ENCODE data around the gene TOX3. TPM values are rescaled to one million over a fixed set of nuclear protein-coding genes. Genes with fewer than 3 reads are reported as not detected.

Gene TOX3
- total and polyA plus RNA-seq, 2 donors (not counting 1 experiment from before 2014, with no cell fraction given), result not detected

DNA sequence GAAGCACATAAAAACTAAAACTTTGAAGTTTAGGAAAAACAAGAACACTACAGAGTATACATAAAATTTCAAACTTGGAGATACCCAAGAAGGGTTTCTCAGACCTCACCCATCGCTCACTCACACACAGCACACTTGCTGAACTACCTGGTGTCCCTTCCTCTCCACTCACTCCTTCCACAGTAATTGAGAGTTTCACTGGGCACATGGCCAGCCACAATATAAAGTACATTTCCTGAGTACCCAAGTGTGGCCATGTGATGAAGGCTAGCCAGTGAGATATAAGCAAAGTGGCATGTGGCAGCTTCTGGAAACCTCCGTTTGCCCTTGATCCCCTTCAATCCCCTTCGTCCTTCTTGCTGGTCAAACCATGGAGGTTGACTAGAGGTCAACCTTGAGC is 11.9 kb downstream of the TOX3 start:
- intact Hi-C loops (cut with micrococcal nuclease), result no loop called here
- H3K4me1 Mint-ChIP-seq, result no peaks in the 10 kb centered on the region
- CTCF ChIA-PET, result no interaction called here
- no peaks in the 10 kb centered on the region for H4K20me1 ChIP-seq (ENCODE audit: control insufficient read depth, insufficient read depth, low read length, poor library complexity, severe bottlenecking)
- no peaks in the 10 kb centered on the region for H3K4me1 ChIP-seq (ENCODE audit: control insufficient read depth in 2 of 2, insufficient read depth in 2 of 2, low read length in 2 of 2)
- H2AFZ ChIP-seq (ENCODE audit: insufficient read depth, low read depth, low read length, poor library complexity, severe bottlenecking), result no peak overlapping the region
- no peak for TF ChIP-seq CTCF (IDR thresholded peaks at IDR 0.05)
- TF ChIP-seq EZH2 (IDR thresholded peaks at IDR 0.05; ENCODE audit: borderline replicate concordance, insufficient read depth, low read depth, low read length, poor library complexity, severe bottlenecking), result no peak
- no peak overlapping the region for H3K4me2 ChIP-seq (replicated peaks; ENCODE audit: low read depth, low read length, poor library complexity, severe bottlenecking)
- peaks cover 2% of the 10 kb centered on the region for H3K9me3 Mint-ChIP-seq (ENCODE audit: insufficient read depth)
- POLR2A ChIA-PET, result no interaction called here
- no peak overlapping the region for H3K27ac Mint-ChIP-seq
- H3K27me3 ChIP-seq (replicated peaks in 1 of 4; ENCODE audit: control extremely low read depth in 1 of 4, control insufficient read depth in 3 of 4, insufficient read depth in 4 of 4, low read length in 3 of 4), result no peaks in the 10 kb centered on the region
- H3K27me3 Mint-ChIP-seq, result no peaks in the 10 kb centered on the region
- no peak overlapping the region for H3K9ac ChIP-seq (ENCODE audit: low read length)
- no peak for ATAC-seq (ENCODE audit: low read depth)
- H3K36me3 ChIP-seq (replicated peaks in 1 of 2; ENCODE audit: control extremely low read depth in 1 of 2, control insufficient read depth in 1 of 2, extremely low read depth in 1 of 2, insufficient read depth in 2 of 2, low read length in 1 of 2), result no peaks in the 10 kb centered on the region
- no peaks in the 10 kb centered on the region for H3K9me3 ChIP-seq (ENCODE audit: control extremely low read depth in 1 of 3, control insufficient read depth in 2 of 3, insufficient read depth in 1 of 3, low read length in 2 of 3)
- no peak overlapping the region for H3K4me3 ChIP-seq (ENCODE audit: control extremely low read depth in 1 of 5, extremely low read depth in 1 of 5, insufficient read depth in 1 of 5, low read depth in 2 of 5, low read length in 4 of 5)
- no peak overlapping the region for H3K27ac ChIP-seq (ENCODE audit: low read length in 2 of 2)
- WGBS (ENCODE audit: insufficient coverage), result 84% methylated on average over 3 of the region's 3 CpGs
- H3K79me2 ChIP-seq (ENCODE audit: control insufficient read depth, insufficient read depth, low read length), result no peaks in the 10 kb centered on the region
- DNase-seq, result no peak
- no peak overlapping the region for H3K4me3 Mint-ChIP-seq

GRCh38 chr16:52533296-52533695 is 13.6 kb downstream of the TOX3 start:
- H3K36me3 ChIP-seq (replicated peaks in 1 of 2; ENCODE audit: control extremely low read depth in 1 of 2, control insufficient read depth in 1 of 2, extremely low read depth in 1 of 2, insufficient read depth in 2 of 2, low read length in 1 of 2), result no peaks in the 10 kb centered on the region
- Mint-ChIP-seq H3K4me1 (no peaks in the 10 kb centered on the region), H3K4me3 (no peak overlapping the region), H3K27ac (no peak overlapping the region), H3K27me3 (no peaks in the 10 kb centered on the region), H3K9me3 (ENCODE audit: insufficient read depth) (peaks cover 2% of the 10 kb centered on the region)
- no peak overlapping the region for H3K4me2 ChIP-seq (replicated peaks; ENCODE audit: low read depth, low read length, poor library complexity, severe bottlenecking)
- no peaks in the 10 kb centered on the region for H3K9me3 ChIP-seq (ENCODE audit: control extremely low read depth in 1 of 3, control insufficient read depth in 2 of 3, insufficient read depth in 1 of 3, low read length in 2 of 3)
- ATAC-seq (ENCODE audit: low read depth) (no peak), DNase-seq (no peak)
- H3K79me2 ChIP-seq (ENCODE audit: control insufficient read depth, insufficient read depth, low read length), result no peaks in the 10 kb centered on the region
- intact Hi-C loops (cut with micrococcal nuclease), result no loop called here
- TF ChIP-seq EZH2 (IDR thresholded peaks at IDR 0.05; ENCODE audit: borderline replicate concordance, insufficient read depth, low read depth, low read length, poor library complexity, severe bottlenecking) (no peak), CTCF (IDR thresholded peaks at IDR 0.05) (no peak)
- H3K27ac ChIP-seq (ENCODE audit: low read length in 2 of 2), result no peak overlapping the region
- WGBS (ENCODE audit: insufficient coverage), result 100% methylated on average over 1 of the region's 1 CpG
- no peaks in the 10 kb centered on the region for H4K20me1 ChIP-seq (ENCODE audit: control insufficient read depth, insufficient read depth, low read length, poor library complexity, severe bottlenecking)
- H3K9ac ChIP-seq (ENCODE audit: low read length), result no peak overlapping the region
- no peak overlapping the region for H3K4me3 ChIP-seq (ENCODE audit: control extremely low read depth in 1 of 5, extremely low read depth in 1 of 5, insufficient read depth in 1 of 5, low read depth in 2 of 5, low read length in 4 of 5)
- ChIA-PET POLR2A (no interaction called here), CTCF (no interaction called here)
- H3K27me3 ChIP-seq (replicated peaks in 1 of 4; ENCODE audit: control extremely low read depth in 1 of 4, control insufficient read depth in 3 of 4, insufficient read depth in 4 of 4, low read length in 3 of 4), result no peaks in the 10 kb centered on the region
- no peak overlapping the region for H2AFZ ChIP-seq (ENCODE audit: insufficient read depth, low read depth, low read length, poor library complexity, severe bottlenecking)
- no peaks in the 10 kb centered on the region for H3K4me1 ChIP-seq (ENCODE audit: control insufficient read depth in 2 of 2, insufficient read depth in 2 of 2, low read length in 2 of 2)
